BE2C (cell line): Measurements from ENCODE around the gene FNDC11.
A peak's percentile ranks its signal among the peaks of the same experiment; 100 is the strongest.

Source experiments
- DNase-seq: peaks from one replicate; pipeline ENCODE4 v3.0.0-alpha.2; 2020
- H3K27me3 ChIP-seq: fragments of 250-450 bp; sonication (Bioruptor Pico); 2 replicates; pipeline ENCODE4 v1.5.1; 2020; ENCODE audit warnings: mild to moderate bottlenecking
- H3K36me3 ChIP-seq: fragments of 250-450 bp; sonication (Bioruptor Pico); 2 replicates; pipeline ENCODE4 v1.5.1; 2020; ENCODE audit warnings: mild to moderate bottlenecking
- H3K4me1 ChIP-seq: fragments of 250-450 bp; sonication (Bioruptor Pico); 2 replicates; pipeline ENCODE4 v1.5.1; 2020
- H3K4me3 ChIP-seq: 2 replicates; pipeline ENCODE4 v1.5.1; 2011; ENCODE audit warnings: low read depth, low read length
- H3K9me3 ChIP-seq: fragments of 250-450 bp; sonication (Bioruptor Pico); 2 replicates; pipeline ENCODE4 v1.5.1; 2020
- CTCF ChIP-seq: IDR thresholded peaks from 2 replicates; pipeline ENCODE4 v1.5.1; 2012; ENCODE audit warnings: mild to moderate bottlenecking, low read depth, low read length

The FNDC11 gene

DNA sequence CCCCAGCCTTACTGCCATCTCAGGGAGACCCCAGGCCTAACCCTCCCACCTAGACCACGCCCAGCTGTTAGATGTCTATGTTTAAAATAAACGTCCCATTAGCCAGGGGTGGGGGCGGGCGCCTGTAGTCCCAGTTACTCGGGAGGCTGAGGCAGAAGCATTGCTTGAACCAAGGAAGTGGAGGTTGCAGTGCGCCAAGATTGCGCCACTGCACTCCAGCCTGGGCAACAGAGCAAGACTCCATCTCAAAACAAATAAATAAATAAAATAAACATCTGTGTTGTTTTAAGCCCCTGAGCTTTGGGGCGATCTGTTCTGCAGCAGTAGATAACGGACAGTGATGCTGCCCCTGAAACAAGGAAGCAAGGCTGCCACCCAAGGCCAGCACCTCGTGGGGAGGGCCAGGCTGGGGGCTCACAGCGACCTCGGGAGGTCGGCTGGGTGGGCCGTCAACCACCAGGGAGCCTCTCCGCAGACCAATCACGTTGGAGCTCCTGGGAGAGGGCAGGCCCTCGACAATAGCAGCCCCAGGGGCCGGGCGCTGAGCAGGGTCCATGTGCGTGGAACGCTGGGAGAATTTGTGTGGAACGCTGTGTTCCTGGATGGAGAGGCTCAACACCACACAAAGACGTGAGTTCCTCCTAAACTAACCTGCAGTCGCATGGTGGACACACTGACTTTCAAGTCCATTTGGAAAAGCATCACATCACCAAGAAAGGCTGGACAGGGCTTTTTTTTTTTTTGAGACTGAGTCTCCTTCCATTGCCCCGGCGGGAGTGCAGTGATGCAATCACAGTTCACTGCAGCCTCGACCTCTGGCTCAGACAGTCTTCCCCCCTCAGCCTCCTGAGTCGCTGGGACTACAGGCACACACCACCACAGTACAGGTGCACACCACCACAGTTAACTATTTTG, 21.1 kb downstream of the FNDC11 start:
- DNase-seq: no peak
- H3K36me3 ChIP-seq: no peaks in the 10 kb centered on the region
- no peak overlapping the region for H3K4me3 ChIP-seq
- no peaks in the 10 kb centered on the region for H3K27me3 ChIP-seq
- peaks cover 9% of the 10 kb centered on the region for H3K4me1 ChIP-seq
- TF ChIP-seq CTCF: no peak
- H3K9me3 ChIP-seq: no peaks in the 10 kb centered on the region

DNA sequence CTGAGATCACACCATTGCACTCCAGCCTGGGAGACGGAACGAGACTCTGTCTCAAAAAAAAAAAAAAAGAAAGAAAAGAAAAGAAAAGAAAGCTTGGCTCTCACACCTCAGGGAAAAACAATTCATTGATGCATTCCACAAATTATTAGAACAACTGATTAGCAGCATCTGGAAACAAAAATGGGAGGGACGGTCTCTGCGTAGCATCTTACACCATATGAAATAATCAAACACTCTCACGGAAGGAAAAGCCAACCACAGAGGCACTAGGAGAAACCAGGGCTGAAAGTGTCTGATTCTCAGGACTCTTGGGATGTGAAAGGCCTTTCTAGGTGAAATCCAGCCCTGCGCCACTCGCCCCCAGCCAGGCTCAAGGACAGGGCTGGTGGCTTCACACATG, 22.4 kb downstream of the FNDC11 start:
- Histone ChIP-seq H3K4me3 (no peak overlapping the region), H3K4me1 (peaks cover 12% of the 10 kb centered on the region), H3K36me3 (no peaks in the 10 kb centered on the region), H3K27me3 (no peaks in the 10 kb centered on the region), H3K9me3 (no peaks in the 10 kb centered on the region)
- no peak for TF ChIP-seq CTCF
- no peak for DNase-seq

DNA sequence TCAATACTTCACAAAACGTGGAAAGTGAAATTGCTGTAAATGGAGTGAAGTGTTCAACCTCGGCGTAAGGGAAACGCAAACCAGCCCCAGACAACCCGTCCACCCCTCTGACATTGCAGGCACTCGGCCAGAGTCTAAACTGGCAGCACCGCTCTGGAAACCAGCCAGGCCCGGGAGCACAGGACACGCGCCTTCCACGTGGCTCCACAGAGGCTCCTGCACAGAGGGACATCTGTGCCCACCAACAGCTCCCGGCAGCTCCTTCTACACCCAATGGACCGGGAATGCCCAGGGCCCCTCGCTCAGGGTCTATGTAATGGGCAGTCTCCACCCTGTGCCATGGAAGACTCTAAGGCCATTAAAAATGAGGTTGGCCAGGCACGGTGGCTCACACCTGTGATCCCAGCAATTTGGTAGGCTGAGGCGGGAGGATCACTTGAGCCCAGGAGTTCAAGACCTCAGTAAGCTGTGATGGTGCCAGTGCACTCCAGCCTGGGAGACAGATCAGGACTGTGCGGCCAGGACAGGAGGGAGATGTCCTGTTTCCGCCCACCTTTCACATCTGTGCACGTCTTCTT, 23.4 kb downstream of the FNDC11 start:
- TF ChIP-seq CTCF: no peak
- Histone ChIP-seq H3K27me3 (no peaks in the 10 kb centered on the region), H3K4me3 (no peak overlapping the region), H3K9me3 (no peaks in the 10 kb centered on the region), H3K4me1 (peaks cover 12% of the 10 kb centered on the region), H3K36me3 (no peaks in the 10 kb centered on the region)
- peak; percentile 85 for DNase-seq

DNA sequence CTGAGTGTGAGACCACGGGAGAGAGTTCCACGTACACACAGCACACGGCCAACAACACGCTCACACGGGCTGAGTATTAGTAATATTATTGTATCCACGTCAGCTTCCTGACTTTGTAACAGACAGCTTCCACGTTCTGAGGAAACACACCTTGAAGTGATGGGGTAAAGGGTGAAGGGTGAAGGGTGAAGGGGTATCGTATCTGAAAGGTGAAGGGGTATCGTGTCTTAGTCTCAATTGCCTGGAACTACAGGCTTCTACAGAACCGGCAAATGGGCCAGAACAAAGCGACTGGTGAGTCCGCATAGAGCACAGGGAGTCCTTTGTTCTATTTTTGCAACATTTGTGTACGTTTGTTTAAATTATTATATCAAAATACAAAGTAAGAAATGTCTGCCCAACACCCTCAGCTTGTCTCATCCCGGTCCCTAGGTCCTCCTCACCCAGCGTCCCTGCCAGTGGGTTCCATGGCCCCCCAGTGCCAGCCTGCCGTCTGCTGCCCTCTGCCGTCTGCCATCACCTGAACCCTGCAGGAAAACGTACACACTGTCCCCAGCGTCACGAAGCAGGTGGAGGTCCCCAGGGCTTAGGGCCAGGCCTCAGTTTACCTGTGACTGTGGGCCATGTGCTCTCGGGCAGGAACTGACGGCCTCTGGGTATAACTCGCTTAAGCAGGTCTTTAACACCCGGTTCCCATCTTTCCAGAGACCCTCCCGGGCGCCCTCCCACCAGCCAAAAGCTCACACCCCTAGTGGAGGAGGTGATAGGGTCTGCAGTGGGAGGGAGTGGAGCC, 24.5 kb downstream of the FNDC11 start:
- Histone ChIP-seq H3K4me3 (no peak overlapping the region), H3K4me1 (peaks cover 12% of the 10 kb centered on the region), H3K27me3 (no peaks in the 10 kb centered on the region), H3K9me3 (no peaks in the 10 kb centered on the region), H3K36me3 (no peaks in the 10 kb centered on the region)
- TF ChIP-seq CTCF: no peak
- no peak for DNase-seq

DNA sequence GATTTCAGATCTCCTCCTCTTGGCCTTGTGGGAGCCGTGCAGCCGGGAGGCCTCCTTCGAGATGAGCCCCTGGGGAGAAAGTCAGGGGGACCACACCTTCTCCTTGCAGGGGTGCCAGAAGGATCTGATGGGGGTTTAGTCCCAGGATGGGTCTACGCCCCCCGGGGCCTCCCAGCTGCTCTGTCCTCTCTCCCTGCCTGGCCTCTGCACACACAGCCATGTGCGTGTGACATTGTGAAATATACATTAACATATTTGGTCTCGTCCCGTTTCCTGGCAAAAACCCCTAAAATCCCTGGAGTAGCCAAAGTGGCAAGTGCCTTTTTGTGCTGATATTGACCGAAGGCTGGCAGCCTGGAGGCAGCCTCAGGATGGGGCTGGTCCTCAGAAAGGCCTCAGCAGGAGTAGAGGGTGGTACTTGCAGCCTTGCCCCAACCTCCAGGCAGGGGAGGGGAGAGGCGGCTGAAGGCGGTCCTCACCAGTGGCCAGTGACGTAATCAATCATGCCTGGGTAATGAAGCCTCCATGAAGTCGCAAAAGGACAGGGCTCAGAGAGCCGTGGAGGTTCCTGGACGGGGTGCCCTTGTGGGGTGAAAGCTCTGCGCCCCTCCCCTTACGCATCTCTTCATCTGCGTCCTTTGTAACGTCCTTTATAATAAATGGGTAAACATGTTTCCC, 25.2 kb downstream of the FNDC11 start:
- Histone ChIP-seq H3K4me3 (no peak overlapping the region), H3K9me3 (no peaks in the 10 kb centered on the region), H3K36me3 (no peaks in the 10 kb centered on the region), H3K27me3 (no peaks in the 10 kb centered on the region), H3K4me1 (peaks cover 12% of the 10 kb centered on the region)
- TF ChIP-seq CTCF: no peak
- DNase-seq: no peak
